HG03571 (cell line): ENCODE data around the gene DCLK1.

Source experiments
- ATAC-seq: cut with Tn5 transposase; IDR thresholded peaks from one replicate; pipeline ENCODE4 v1.9.1; 2021; ENCODE audit not compliant: unreplicated experiment

Gene DCLK1

DNA sequence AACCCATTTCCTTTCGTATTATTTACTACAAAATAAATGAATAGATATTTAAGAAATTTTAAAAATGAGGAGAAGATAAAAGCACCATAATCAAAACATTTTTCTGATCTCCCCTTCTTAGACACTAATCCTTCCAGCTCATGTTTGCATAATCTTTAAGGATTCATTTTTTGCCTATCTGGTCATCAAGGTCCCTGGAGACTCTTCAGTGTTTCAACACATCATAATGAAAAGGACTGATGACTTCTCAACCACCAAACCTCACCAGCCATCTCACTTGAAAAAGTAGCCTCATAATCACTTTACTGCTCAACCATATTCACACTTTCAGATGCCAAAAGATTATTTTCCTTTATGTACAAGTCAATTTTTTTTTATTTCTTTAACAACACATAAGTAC lies 80.1 kb downstream of the DCLK1 start:
- ATAC-seq = no peak

- no peak for ATAC-seq
Observed at GRCh38 chr13:36046672-36047071, 84.5 kb downstream of the DCLK1 start.

DNA sequence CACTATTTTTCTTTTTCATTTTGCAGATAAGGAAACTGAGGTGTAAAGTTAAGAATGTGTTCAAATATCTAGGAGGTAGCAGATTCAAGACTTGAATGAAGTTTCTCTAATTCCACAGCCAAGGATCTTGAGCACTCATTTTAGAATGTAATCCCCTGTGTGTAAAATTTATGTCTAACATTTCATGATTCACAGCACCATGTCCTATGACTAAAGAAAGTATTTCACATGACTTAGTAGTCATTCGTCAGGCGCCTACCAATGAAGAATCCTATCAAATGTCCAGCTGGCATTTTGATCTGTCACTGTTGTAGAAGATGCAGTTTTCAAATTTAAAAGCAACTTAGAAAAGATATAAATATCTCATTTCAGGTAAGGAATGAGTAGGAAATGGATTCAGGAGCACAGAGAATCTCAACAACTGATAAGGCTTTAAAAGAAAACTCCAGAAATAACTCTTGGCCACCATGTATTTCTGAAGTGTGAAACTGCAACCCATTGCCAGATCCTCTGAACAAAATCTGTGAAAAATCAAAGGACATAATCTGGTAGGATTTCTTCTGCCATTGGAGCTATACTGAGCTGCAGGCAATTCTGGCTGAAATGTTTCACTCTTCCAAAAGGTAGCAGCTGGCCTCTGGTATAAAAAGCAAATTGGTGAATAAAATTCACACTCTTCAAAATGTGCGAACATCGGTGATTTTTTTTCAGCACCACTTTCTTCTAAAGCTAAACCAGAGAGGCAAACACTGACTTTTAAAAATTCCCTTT lies 92.2 kb downstream of the DCLK1 start:
- no peak for ATAC-seq

GRCh38 chr13:36033035-36033434 lies 98.1 kb downstream of the DCLK1 start:
- no peak for ATAC-seq

DNA sequence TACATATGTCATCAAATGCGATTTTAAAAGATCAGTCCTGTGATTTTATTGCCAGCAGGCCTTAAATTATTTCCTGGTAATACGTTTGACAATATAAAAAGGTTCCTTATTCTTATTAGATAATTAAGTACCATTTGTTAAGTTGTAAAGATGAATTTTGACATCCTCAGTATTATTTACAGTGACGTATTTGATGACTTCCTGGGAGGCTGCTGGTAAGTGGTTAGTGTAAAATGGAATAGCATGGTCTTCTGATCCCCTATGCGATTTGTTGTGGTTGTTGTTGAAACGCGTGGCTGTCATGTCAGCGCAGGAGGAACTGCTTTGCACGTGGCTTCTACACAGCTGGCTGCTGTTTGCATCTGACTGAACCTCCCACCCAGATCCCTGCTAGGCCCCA lies 99.7 kb downstream of the DCLK1 start:
- ATAC-seq = no peak

DNA sequence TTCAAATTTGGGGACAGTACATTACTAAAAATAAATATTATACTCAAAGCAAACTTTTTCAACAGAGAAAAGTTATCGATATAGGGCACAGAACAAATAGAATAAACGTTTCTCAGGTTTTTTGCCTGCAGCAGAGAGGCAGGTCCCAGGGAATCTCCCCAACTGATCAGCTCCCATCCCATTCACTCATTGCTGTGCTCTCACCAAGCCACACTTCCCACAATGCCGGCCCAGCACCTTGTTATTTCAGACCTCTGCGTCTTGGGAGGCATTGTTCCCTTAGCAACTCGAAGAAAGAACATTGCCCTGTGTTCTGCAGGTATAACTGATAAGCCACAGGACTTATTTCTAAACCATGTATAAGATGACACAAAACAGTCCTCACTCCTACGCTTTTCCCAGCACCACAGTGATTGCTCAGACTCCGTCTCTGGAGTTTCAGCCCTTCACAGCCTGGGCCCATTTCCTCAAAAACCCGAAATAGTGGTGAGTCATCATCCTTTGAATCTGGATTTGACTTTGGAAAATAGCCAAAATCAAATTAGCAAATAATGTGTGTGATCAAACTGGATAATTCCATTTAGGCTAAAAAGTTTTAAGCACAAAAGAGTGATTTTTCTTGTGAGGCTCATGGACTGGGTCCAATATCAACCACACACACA lies 100.4 kb downstream of the DCLK1 start:
- ATAC-seq = no peak

GRCh38 chr13:36029166-36029565 lies 102.0 kb downstream of the DCLK1 start:
- ATAC-seq = no peak

DNA sequence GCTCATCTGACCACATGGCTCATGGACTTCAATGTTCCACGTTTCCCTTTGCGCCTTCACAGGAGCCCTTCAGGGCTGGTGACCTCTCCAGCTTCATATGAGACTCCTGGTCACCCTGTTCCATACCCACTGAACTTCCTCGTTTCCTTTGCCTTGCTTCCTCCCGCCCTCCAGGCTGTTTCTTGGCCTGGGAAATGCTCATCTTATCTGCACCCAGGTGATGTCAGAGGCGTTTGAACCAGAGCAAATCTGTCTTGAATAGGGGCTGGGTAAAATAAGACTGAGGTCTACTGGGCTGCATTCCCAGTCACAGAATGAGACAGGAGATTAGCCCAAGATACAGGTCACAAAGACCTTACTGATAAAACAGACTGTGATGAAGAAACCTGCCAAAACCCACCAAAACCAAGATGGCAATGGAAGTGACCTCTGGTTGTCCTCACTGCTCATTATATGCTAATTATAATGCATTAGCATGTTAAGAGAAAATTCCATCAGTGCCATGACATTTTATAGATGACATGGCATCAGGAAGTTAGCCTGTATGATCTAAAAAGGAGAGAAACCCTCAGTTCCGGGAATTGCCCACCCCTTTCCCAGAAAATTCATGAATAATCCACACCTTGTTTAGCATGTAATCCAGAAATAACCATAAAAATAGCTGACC lies 102.7 kb downstream of the DCLK1 start:
- no peak for ATAC-seq

GRCh38 chr13:36026531-36026930 lies 104.7 kb downstream of the DCLK1 start:
- no peak for ATAC-seq

DNA sequence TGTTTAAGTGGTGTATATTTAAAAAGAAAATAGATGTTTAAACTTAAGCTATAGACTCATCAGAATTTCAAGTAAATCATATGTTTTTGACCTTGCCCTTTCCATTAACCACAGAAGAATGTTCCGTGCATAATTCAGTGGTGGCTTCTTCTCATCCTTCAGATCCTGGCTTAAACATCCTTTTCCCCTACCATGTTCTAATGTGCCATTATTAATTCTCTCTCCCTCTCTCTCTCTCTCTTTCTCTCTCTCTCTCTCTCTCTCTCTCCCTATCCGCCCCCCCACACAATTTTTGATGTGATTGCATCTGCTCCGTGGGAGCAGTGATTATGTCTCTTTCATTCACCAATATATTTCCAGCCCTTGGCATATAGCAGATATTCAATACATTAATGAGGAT lies 116.4 kb downstream of the DCLK1 start:
- no peak for ATAC-seq

DNA sequence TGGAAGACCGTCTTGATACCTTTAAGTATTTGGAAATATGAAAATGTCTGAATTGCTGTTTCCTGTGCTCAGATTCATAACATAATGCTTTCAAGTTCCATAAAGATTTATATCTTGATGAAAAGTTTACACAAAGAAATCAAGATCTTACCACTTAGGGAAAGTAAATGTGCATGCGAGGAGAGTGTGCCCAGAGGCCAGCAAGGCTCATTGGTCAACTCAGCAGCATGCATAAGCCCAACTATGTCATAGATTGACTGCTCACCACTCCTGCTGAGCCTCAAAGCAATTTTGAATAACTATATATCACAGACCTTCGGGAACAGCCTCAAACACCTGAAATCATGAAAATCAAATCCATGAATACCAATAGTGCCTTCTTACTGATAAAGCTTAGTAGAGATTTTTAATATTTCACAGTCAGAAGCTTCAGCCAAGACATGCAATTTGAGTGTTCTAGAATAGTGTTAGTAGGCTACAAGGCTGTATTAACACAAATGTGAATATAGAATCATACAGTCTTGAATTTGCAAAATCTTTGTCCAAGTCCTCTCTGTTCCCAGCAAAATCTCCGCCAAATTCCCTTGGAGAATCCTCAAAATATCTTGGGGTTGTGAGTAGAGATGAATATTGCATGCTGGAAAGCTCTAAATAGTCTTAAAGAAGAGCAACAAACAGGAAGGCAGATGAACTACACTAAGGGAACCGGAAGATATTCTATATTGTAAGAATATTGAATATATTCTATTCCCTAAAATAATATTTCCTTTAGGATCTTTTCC lies 124.1 kb downstream of the DCLK1 start:
- ATAC-seq = no peak

DNA sequence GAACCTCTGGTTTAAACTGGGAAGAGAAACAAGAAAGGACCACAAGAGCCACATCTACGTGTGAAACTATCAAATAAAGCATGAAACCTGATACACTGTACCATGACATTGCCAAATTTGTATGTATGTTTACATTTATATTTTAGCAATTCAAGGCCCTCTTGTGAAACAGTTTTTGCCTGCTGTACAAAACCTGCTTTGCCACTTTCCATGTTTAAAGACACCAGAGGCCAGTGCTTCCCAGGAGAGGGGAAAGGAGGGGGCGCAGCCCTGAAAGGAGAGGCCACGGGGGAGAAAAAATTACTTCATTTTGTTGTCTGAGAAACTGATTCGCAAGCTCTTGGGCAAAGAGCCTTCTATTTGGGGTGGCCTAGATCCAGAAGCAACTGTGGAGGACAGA lies 124.8 kb downstream of the DCLK1 start:
- no peak for ATAC-seq

- ATAC-seq = no peak
Observed at GRCh38 chr13:36001561-36001960, 129.6 kb downstream of the DCLK1 start.

DNA sequence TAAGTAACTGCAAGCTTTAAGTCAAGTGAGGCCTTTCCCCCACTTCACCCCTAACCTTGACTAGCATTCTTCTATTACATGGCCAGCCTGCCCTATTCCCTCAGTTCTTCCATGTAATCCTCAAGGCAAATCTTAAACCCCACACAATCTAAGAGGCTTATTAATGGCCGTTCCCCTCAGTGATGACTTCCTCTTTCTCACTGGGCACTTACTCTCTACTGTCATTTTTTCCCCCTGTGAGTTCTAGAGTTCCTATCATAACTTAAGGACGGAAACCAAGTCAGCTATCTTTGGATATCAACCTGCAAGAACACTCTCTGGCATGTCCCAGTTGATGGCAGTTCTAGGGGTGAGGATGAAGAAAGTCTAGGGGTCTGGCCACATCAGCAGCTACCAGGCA lies 131.2 kb downstream of the DCLK1 start:
- no peak for ATAC-seq

DNA sequence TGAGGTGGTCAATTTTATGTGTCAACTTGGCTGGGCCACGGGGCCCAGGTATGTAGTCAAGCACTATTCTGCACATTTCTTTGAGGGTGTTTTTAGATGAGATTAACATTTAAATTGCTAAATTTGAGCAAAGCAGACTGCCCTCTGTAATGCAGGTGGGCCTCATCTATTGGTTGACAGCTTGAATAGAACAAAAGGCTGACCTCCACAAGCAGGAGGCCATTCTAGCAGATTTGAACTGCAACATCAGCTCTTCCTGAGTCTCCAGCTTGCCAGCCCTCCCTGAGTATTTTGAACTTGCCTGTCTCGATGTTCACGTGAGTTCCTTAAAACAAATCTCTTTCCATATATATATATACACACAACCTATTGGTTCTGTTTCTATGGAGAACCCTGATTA lies 134.8 kb downstream of the DCLK1 start:
- ATAC-seq = no peak

DNA sequence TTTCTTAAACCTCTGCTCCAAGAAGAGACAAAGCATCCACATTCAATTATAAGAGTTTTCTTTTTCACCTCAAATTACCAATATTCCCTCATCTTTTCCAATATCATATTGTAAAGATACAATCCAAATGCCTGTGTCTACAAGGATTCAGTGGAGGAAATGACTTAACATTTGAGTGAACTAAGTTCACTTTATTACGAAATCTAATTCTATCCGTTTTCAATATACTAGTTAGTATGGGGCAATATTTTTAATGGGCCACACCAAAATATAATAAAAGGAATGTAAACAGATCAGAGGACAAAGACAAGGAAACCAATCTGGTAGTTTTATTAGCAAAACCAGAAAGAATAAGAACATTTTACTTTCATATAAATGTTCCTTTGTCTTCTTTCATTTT lies 136.0 kb downstream of the DCLK1 start:
- no peak for ATAC-seq

DNA sequence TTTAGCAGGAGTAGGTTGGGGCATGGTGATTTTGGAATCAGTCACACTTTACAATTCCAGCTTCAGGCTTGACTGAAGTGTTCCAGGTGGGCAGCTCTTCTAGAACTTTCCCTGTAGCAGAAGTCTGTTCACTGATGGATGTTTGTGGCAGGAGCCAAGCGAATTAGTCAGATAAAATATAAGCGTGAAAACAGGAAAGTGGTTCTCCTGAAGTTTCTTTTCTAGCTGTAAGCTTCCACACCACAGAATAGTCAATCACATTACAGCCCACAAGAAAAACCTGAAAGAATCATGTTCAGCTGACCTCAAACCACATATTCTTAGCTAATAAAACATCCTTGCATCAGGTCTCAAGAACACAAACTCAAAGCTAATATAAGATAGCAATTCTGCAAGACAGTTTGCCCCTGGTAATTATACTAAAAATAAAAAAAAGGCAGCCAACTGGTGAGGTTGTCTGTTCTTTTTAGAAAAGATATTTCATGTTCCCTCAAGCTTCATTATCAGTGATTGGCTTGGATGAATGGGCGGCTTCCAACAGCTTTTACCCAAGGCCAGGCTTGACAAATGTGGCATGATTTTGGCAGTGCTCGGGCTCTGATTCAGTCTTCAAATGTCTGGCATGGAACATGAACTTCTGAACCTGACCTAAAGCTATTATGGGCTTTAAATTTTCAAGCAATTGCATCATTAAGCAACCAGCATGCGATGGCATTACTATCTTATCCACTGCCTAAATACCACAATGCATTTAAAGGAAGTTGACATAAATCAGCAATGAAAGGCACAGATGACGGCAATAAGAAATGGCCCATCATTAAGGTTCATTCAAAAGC lies 136.8 kb downstream of the DCLK1 start:
- ATAC-seq = no peak

GRCh38 chr13:35993686-35994085 lies 137.5 kb downstream of the DCLK1 start:
- no peak for ATAC-seq

- no peak for ATAC-seq
Observed at GRCh38 chr13:35992964-35993363, 138.2 kb downstream of the DCLK1 start.

GRCh38 chr13:35990196-35990595 lies 141.0 kb downstream of the DCLK1 start:
- ATAC-seq = no peak

DNA sequence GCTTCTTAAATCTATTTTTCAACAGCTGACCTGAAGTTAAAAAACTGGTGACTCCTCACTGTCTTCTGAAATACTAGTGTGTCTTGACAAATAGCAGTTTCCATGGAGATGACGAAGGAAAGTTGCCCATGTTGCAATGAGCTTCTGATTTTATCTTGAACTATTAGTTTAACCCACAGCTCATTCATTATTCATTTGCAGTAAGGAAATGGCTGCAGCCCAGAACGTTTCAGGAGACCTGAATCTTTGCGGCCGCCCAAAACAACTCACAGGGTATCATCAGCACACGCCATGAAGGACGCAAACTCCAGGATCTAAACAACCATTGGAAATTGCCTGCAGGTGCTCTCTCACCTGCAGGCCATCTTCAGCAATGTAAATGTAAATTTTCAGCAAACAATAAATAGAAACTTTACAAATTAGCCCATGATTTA lies 142.5 kb downstream of the DCLK1 start:
- no peak for ATAC-seq
